ENCODE results near the gene FAM83G. TPM values are rescaled to one million over a fixed set of nuclear protein-coding genes. Genes with fewer than 3 reads are reported as not detected.
"Not testable (repeated sequence)": the region's sequence is repeated elsewhere in the genome, so short reads cannot be mapped to it uniquely, and the experiment has no call there.

The FAM83G gene
- total and polyA plus RNA-seq, 2 donors = 1.0 to 2.9 TPM

GRCh38 chr17:18948476-18949006 is 56.0 kb downstream of the FAM83G start:
- Histone ChIP-seq H3K27ac (ENCODE audit: low read depth) (no peak overlapping the region), H3K36me3 (ENCODE audit: insufficient read depth) (no peaks in the 10 kb centered on the region), H3K4me1 (ENCODE audit: insufficient read depth) (no peaks in the 10 kb centered on the region), H3K4me3 (ENCODE audit: low read depth, low read length) (no peak overlapping the region)
- DNase-seq (ENCODE audit: extremely low spot score) = no peak
- WGBS = 86% methylated on average over 8 of the region's 8 CpGs

GRCh38 chr17:18947866-18948265 is 56.7 kb downstream of the FAM83G start:
- Histone ChIP-seq H3K4me1 (ENCODE audit: insufficient read depth) (no peaks in the 10 kb centered on the region), H3K36me3 (ENCODE audit: insufficient read depth) (no peaks in the 10 kb centered on the region), H3K27ac (ENCODE audit: low read depth) (no peak overlapping the region), H3K4me3 (ENCODE audit: low read depth, low read length) (no peak overlapping the region)
- DNase-seq (ENCODE audit: extremely low spot score) = no peak
- WGBS = 76% methylated on average over 6 of the region's 6 CpGs

- no peaks in the 10 kb centered on the region for H3K36me3 ChIP-seq (ENCODE audit: insufficient read depth)
- no peak for DNase-seq (ENCODE audit: extremely low spot score)
- H3K4me1 ChIP-seq (ENCODE audit: insufficient read depth) = no peaks in the 10 kb centered on the region
- no peak overlapping the region for H3K4me3 ChIP-seq (ENCODE audit: low read depth, low read length)
- H3K27ac ChIP-seq (ENCODE audit: low read depth) = no peak overlapping the region
- WGBS = 57% methylated on average over 2 of the region's 2 CpGs
These were observed 58.0 kb downstream of the FAM83G start for GRCh38 chr17:18946536-18946935.

GRCh38 chr17:18944646-18945045 is 59.9 kb downstream of the FAM83G start:
- no peak for DNase-seq (ENCODE audit: extremely low spot score)
- 79% methylated on average over 5 of the region's 5 CpGs for WGBS
- no peak overlapping the region for H3K4me3 ChIP-seq (ENCODE audit: low read depth, low read length)

GRCh38 chr17:18938692-18939023 is 65.9 kb downstream of the FAM83G start:
- DNase-seq (ENCODE audit: extremely low spot score) = no peak
- Histone ChIP-seq H3K27ac (ENCODE audit: low read depth) (no peak overlapping the region), H3K4me1 (ENCODE audit: insufficient read depth) (no peaks in the 10 kb centered on the region), H3K36me3 (ENCODE audit: insufficient read depth) (no peaks in the 10 kb centered on the region), H3K4me3 (ENCODE audit: low read depth, low read length) (no peak overlapping the region)
- WGBS = 68% methylated on average over 2 of the region's 2 CpGs

More at GRCh38 chr17:18944646-18945045, 59.9 kb downstream of the FAM83G start:
- H3K4me1 ChIP-seq (ENCODE audit: insufficient read depth) = no peaks in the 10 kb centered on the region
- no peaks in the 10 kb centered on the region for H3K36me3 ChIP-seq (ENCODE audit: insufficient read depth)
- H3K27ac ChIP-seq (ENCODE audit: low read depth) = no peak overlapping the region

GRCh38 chr17:18937981-18938691 is 66.4 kb downstream of the FAM83G start:
- 78% methylated on average over 8 of the region's 8 CpGs for WGBS
- DNase-seq (ENCODE audit: extremely low spot score) = no peak

GRCh38 chr17:18933102-18934058 is 71.2 kb downstream of the FAM83G start:
- no peak overlapping the region for H3K27ac ChIP-seq (ENCODE audit: low read depth)
- H3K36me3 ChIP-seq (ENCODE audit: insufficient read depth) = peaks cover 2% of the 10 kb centered on the region
- whole genome bisulfite sequencing = 80% methylated on average over 14 of the region's 14 CpGs
- H3K4me1 ChIP-seq (ENCODE audit: insufficient read depth) = no peaks in the 10 kb centered on the region
- DNase-seq (ENCODE audit: extremely low spot score) = no peak
- H3K4me3 ChIP-seq (ENCODE audit: low read depth, low read length) = no peak overlapping the region

More at GRCh38 chr17:18937981-18938691, 66.4 kb downstream of the FAM83G start:
- Histone ChIP-seq H3K36me3 (ENCODE audit: insufficient read depth) (no peaks in the 10 kb centered on the region), H3K4me1 (ENCODE audit: insufficient read depth) (no peaks in the 10 kb centered on the region), H3K27ac (ENCODE audit: low read depth) (no peak overlapping the region), H3K4me3 (ENCODE audit: low read depth, low read length) (no peak overlapping the region)

- 80% methylated on average over 5 of the region's 5 CpGs for whole genome bisulfite sequencing
- Histone ChIP-seq H3K36me3 (ENCODE audit: insufficient read depth) (peaks cover 2% of the 10 kb centered on the region), H3K27ac (ENCODE audit: low read depth) (no peak overlapping the region), H3K4me1 (ENCODE audit: insufficient read depth) (no peaks in the 10 kb centered on the region), H3K4me3 (ENCODE audit: low read depth, low read length) (no peak overlapping the region)
- no peak for DNase-seq (ENCODE audit: extremely low spot score)
These were observed 72.1 kb downstream of the FAM83G start for GRCh38 chr17:18932360-18933055.

- no peak for DNase-seq (ENCODE audit: extremely low spot score)
- Histone ChIP-seq H3K36me3 (ENCODE audit: insufficient read depth) (peaks cover 2% of the 10 kb centered on the region), H3K4me3 (ENCODE audit: low read depth, low read length) (no peak overlapping the region), H3K27ac (ENCODE audit: low read depth) (no peak overlapping the region), H3K4me1 (ENCODE audit: insufficient read depth) (no peaks in the 10 kb centered on the region)
- WGBS = 92% methylated on average over 9 of the region's 9 CpGs
These were observed 75.9 kb downstream of the FAM83G start for GRCh38 chr17:18928628-18929125.

GRCh38 chr17:18925187-18925586 is 79.4 kb downstream of the FAM83G start:
- WGBS = 95% methylated on average over 1 of the region's 1 CpG
- H3K4me1 ChIP-seq (ENCODE audit: insufficient read depth) = peaks cover 1% of the 10 kb centered on the region
- H3K36me3 ChIP-seq (ENCODE audit: insufficient read depth) = peaks cover 2% of the 10 kb centered on the region
- no peak for DNase-seq (ENCODE audit: extremely low spot score)
- H3K4me3 ChIP-seq (ENCODE audit: low read depth, low read length) = no peak overlapping the region
- no peak overlapping the region for H3K27ac ChIP-seq (ENCODE audit: low read depth)

GRCh38 chr17:18922596-18922995 is 82.0 kb downstream of the FAM83G start:
- H3K27ac ChIP-seq (ENCODE audit: low read depth); DNase-seq (ENCODE audit: extremely low spot score): not testable (repeated sequence)
- 95% methylated on average over 7 of the region's 7 CpGs for WGBS

GRCh38 chr17:18921912-18922451 is 82.6 kb downstream of the FAM83G start:
- Histone ChIP-seq H3K36me3 (ENCODE audit: insufficient read depth) (no peaks in the 10 kb centered on the region), H3K4me1 (ENCODE audit: insufficient read depth) (peaks cover 1% of the 10 kb centered on the region), H3K27ac (ENCODE audit: low read depth) (no peak overlapping the region), H3K4me3 (ENCODE audit: low read depth, low read length) (no peak overlapping the region)
- WGBS = 36% methylated on average over 4 of the region's 4 CpGs
- no peak for DNase-seq (ENCODE audit: extremely low spot score)

More at GRCh38 chr17:18922596-18922995, 82.0 kb downstream of the FAM83G start:
- not testable (repeated sequence) for H3K4me1 ChIP-seq (ENCODE audit: insufficient read depth); H3K36me3 ChIP-seq (ENCODE audit: insufficient read depth); H3K4me3 ChIP-seq (ENCODE audit: low read depth, low read length)

GRCh38 chr17:18921485-18921884 is 83.1 kb downstream of the FAM83G start:
- peaks cover 1% of the 10 kb centered on the region for H3K4me1 ChIP-seq (ENCODE audit: insufficient read depth)
- DNase-seq (ENCODE audit: extremely low spot score) = no peak
- no peaks in the 10 kb centered on the region for H3K36me3 ChIP-seq (ENCODE audit: insufficient read depth)
- H3K4me3 ChIP-seq (ENCODE audit: low read depth, low read length) = no peak overlapping the region
- no peak overlapping the region for H3K27ac ChIP-seq (ENCODE audit: low read depth)
- 64% methylated on average over 2 of the region's 2 CpGs for WGBS
